Stimulated activated memory B cell treated with anti-CD40 and anti-IgM and Interleukin-4, amounts not matched to agents 10 μg/mL and 1 μg/mL and 100 μg/mL, for 72 hours (primary cell): ENCODE measurements around the gene ANKS1B.

Source experiments
- ATAC-seq: fragments of 150-1000 bp; cut with Tn5 transposase; 2 replicates; pipeline ENCODE4 v1.10.0; 2021
- H3K27ac Mint-ChIP-seq: one replicate; pipeline ENCODE4 v1.8.0; 2022; ENCODE audit warnings: mild to moderate bottlenecking, mixed read lengths
- H3K27me3 Mint-ChIP-seq: one replicate; pipeline ENCODE4 v1.8.0; 2022; ENCODE audit warnings: mixed read lengths
- H3K36me3 Mint-ChIP-seq: one replicate; pipeline ENCODE4 v1.8.0; 2022; ENCODE audit warnings: mixed read lengths
- H3K4me1 Mint-ChIP-seq: one replicate; pipeline ENCODE4 v1.8.0; 2022; ENCODE audit warnings: mixed read lengths
- H3K4me3 Mint-ChIP-seq: one replicate; pipeline ENCODE4 v1.8.0; 2022; ENCODE audit warnings: mild to moderate bottlenecking, moderate library complexity, mixed read lengths
- H3K9me3 Mint-ChIP-seq: one replicate; pipeline ENCODE4 v1.8.0; 2022; ENCODE audit warnings: mixed read lengths

ANKS1B gene

DNA sequence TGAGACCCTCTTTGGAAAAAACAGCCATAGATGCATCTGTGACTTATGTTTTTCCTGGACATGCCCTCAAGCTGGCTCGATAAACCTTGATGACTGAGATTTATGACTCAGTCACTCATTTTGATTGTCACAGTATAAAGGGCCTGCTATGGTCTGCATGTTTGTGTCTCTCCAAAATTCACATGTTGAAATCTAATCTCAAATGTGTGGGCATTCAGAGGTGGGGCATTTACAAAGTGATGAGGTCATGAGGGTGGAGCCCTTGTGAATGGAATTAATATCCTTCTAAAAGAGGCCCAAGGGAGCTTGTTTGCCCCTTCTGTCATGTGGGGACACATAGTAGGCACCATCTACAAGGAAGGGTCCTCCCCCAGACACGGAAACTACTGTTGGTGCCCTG, 966.8 kb downstream of the ANKS1B start:
- H3K36me3 Mint-ChIP-seq = no peaks in the 10 kb centered on the region
- H3K27me3 Mint-ChIP-seq = no peaks in the 10 kb centered on the region
- H3K4me3 Mint-ChIP-seq = no peak overlapping the region
- H3K9me3 Mint-ChIP-seq = peaks cover 4% of the 10 kb centered on the region
- no peak for ATAC-seq
- no peak overlapping the region for H3K27ac Mint-ChIP-seq
- H3K4me1 Mint-ChIP-seq = no peaks in the 10 kb centered on the region

DNA sequence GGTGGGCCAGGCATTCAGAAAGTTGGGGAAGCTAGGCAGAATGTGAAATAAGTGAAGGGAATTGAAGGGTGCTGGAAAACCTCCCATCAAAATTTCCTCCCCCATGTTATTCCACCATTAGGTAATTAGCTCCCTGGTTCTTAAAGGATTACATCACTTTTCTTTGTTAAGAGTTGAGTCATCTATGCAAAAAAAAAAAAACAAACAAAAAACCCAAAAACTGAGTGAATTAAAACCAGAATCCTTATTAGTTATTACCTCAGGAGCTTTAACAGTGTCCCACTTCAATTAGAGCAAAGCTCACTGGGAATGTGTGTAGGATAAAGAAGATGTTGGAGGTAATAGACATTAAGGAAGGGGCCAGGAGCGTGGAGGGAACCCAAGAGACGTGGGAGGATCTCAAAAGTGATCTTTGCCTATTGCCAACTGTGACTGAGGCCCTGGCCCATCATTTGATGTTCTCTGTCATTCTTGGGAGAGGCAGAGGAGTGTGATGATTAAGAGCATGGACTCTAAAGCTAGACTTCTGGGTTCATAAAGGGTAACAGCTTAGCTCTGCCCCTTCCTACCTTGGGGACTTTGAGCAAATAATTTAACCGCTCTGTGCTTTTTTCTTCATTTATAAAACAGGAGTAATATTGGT, 975.0 kb downstream of the ANKS1B start:
- no peak for ATAC-seq
- H3K27me3 Mint-ChIP-seq = no peaks in the 10 kb centered on the region
- H3K27ac Mint-ChIP-seq = no peak overlapping the region
- H3K36me3 Mint-ChIP-seq = no peaks in the 10 kb centered on the region
- no peaks in the 10 kb centered on the region for H3K4me1 Mint-ChIP-seq
- no peak overlapping the region for H3K4me3 Mint-ChIP-seq
- no peaks in the 10 kb centered on the region for H3K9me3 Mint-ChIP-seq

DNA sequence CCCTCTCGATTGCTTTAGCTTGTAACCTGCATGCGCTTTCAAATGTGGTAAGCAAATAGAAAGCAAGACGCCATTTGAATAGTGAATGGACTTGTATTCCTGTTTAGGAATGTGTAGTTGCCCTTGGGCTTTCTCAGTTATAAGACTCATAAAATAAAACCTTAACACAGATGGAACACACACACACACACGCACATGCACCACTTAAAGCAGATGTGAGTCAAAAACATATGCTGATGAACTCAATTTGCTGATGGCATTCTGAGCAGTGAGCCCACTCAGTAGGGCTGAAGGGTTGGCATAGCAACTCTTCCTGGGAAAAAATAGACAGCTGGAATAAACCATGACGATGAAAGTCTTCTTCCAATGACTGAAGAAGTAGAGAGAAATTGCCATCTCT, 979.1 kb downstream of the ANKS1B start:
- H3K4me1 Mint-ChIP-seq = no peaks in the 10 kb centered on the region
- no peak overlapping the region for H3K4me3 Mint-ChIP-seq
- no peaks in the 10 kb centered on the region for H3K27me3 Mint-ChIP-seq
- no peaks in the 10 kb centered on the region for H3K9me3 Mint-ChIP-seq
- H3K36me3 Mint-ChIP-seq = no peaks in the 10 kb centered on the region
- no peak for ATAC-seq
- no peak overlapping the region for H3K27ac Mint-ChIP-seq

DNA sequence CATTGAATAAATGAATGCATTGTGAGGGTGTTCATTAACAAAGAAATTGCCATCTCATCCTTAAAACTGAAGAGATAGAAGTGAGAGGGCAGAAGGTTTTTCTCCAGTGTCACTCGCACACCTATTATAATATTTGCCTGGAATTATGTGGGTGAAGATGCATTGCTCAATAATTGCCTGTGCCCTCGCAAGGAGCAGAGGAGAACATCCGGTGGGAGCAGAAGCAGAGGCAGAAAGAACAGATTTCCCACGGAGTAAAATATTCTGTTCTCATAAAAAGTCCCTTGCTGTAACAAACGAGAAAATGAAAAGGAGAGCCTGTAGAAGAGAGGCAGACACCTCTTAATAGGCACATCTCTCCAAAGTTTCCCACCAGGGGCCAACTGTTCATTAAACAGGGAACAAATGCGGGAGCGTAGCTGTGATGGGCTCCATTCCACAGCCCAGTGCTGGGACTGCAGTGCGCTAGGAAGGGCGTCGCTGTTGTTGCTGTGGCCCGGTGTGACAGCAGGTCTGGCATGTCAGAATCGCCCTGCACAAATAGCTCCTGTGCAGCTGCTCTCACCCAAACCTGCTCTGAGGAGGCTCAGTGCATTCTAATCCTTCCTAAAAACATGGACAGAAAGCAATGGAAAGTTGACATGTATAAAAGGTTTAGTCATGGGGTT, 979.8 kb downstream of the ANKS1B start:
- H3K36me3 Mint-ChIP-seq = no peaks in the 10 kb centered on the region
- H3K9me3 Mint-ChIP-seq = no peaks in the 10 kb centered on the region
- H3K27me3 Mint-ChIP-seq = no peaks in the 10 kb centered on the region
- ATAC-seq = no peak
- no peaks in the 10 kb centered on the region for H3K4me1 Mint-ChIP-seq
- H3K4me3 Mint-ChIP-seq = no peak overlapping the region
- H3K27ac Mint-ChIP-seq = no peak overlapping the region

DNA sequence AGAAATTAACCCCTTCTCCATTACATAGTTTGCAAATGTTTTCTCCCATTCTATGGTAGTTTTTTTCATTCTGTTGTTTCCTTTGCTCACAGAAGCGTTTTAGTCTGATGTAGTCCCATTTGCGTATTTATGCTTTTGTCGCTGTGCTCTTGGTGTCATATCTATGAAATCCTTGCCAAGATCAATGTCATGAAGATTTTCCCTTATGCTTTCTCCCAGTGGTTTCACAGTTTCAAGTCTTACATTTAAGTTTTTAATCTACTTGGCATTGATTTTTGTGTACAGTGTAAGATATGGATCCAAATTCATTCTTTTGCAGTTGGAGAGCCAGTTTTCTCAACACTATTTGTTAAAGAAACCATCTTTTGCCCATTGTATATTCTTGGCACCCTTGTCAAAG, 982.0 kb downstream of the ANKS1B start:
- Mint-ChIP-seq H3K27me3 (no peaks in the 10 kb centered on the region), H3K4me3 (no peak overlapping the region), H3K27ac (no peak overlapping the region), H3K36me3 (no peaks in the 10 kb centered on the region), H3K9me3 (no peaks in the 10 kb centered on the region), H3K4me1 (no peaks in the 10 kb centered on the region)
- ATAC-seq = no peak

DNA sequence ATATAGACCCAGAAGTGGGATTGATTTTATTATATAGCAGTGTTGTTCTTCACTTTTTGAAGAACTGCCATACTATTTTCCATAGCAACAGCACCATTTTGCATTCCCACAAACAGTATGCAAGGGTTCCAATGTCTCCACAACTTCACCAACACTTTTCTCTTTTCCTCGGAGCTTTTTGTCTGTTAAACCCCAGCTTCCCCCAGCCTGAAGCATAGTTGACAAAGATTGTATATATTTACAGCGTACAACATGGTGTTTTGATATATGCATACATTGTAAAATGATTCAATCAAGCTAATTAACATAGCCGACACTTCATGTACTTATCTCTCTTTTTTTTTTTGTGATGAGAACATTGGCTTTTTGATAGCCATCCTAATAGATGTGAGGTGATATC, 982.6 kb downstream of the ANKS1B start:
- H3K27me3 Mint-ChIP-seq = no peaks in the 10 kb centered on the region
- H3K36me3 Mint-ChIP-seq = no peaks in the 10 kb centered on the region
- no peaks in the 10 kb centered on the region for H3K4me1 Mint-ChIP-seq
- no peak overlapping the region for H3K27ac Mint-ChIP-seq
- H3K4me3 Mint-ChIP-seq = no peak overlapping the region
- ATAC-seq = no peak
- H3K9me3 Mint-ChIP-seq = no peaks in the 10 kb centered on the region

DNA sequence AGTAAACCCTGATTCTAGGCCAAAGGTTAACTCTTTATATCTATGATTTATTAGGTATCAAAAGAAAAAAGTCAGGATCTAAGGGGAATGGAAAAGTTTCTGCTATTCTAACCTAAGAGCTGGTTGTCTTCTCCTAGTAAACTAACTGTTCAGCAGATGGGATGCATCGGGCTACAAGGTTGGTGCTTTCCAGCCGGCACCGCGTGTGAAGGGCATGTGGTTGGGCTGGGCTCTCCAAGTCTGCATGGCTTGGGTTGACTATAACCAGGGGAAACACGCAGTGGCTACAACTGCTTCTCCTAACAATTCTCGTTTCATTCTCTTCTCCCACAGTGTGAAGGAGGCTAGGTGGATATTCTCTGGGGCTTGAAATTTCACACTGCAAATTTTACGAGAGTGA, 985.2 kb downstream of the ANKS1B start:
- H3K4me1 Mint-ChIP-seq = no peaks in the 10 kb centered on the region
- no peaks in the 10 kb centered on the region for H3K27me3 Mint-ChIP-seq
- no peak for ATAC-seq
- H3K36me3 Mint-ChIP-seq = no peaks in the 10 kb centered on the region
- no peak overlapping the region for H3K4me3 Mint-ChIP-seq
- no peaks in the 10 kb centered on the region for H3K9me3 Mint-ChIP-seq
- H3K27ac Mint-ChIP-seq = no peak overlapping the region

DNA sequence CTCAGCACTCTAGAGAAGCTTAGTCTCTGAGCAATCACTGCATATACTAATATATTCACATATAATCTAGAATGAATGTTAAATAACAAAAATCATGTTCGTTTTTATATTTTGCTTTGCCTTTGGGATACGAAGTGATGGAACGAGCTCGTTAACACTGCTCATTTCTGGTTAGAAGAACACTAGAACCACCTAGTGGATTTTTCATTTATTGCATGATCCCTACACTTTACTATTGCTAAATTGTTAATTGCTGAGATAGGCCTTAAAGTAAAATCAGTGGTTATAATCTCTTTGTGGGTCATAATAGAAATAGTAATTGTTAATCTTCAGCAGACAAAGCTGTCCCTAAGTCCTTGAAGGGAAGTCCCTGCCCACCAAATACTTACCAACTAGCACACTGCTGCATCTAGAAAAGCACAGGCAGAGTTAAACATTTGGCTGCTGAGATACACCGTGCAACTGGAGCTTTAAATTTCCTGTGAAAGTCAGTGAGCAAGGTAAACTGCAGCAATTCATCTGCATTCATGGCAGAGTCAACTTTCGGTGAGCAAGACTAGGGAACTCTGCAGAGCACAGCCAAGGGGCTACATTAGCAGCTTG, 985.9 kb downstream of the ANKS1B start:
- ATAC-seq = no peak
- H3K4me1 Mint-ChIP-seq = no peaks in the 10 kb centered on the region
- H3K36me3 Mint-ChIP-seq = no peaks in the 10 kb centered on the region
- no peaks in the 10 kb centered on the region for H3K9me3 Mint-ChIP-seq
- H3K27ac Mint-ChIP-seq = no peak overlapping the region
- H3K27me3 Mint-ChIP-seq = no peaks in the 10 kb centered on the region
- H3K4me3 Mint-ChIP-seq = no peak overlapping the region

DNA sequence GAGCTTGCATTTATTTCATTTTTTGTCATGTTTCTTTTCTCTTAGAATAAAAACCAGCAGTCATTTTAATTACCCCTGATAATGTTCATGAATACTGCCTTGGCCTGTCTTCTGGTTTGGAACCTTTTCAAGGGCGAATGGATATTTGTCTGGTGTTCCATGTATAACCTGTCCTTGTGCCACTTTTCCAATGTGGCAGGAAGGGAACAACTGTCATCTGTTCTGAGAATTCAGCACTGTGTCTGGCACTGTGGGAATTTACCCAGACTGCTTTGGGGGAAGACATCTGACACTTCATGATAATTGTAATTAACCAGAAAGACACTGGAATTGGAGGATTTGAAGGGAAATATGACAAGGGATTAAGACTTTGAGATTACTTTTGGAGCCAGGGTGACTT, 986.8 kb downstream of the ANKS1B start:
- Mint-ChIP-seq H3K27me3 (no peaks in the 10 kb centered on the region), H3K9me3 (no peaks in the 10 kb centered on the region), H3K4me3 (no peak overlapping the region), H3K4me1 (no peaks in the 10 kb centered on the region), H3K27ac (no peak overlapping the region), H3K36me3 (no peaks in the 10 kb centered on the region)
- ATAC-seq = no peak

DNA sequence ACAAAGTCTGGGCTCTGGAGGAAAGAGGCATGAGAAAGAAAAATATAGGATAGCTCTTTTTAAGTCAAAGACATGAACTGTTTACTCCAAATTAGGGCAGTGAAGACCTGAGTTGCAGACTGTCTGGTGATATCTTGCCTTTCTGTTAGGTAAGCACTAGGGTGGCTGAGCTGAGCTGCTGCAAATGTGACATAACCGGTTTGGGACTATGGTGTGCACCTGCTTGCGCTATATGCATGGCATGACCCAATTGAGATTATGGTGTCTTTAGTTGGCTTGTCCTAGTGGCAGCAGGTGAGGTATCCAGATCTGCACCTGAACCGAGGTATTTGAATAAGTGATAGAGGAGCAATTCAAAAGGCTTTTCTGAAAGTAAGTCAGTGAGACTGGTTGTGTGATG, 994.1 kb downstream of the ANKS1B start:
- H3K27ac Mint-ChIP-seq = no peak overlapping the region
- no peaks in the 10 kb centered on the region for H3K36me3 Mint-ChIP-seq
- no peaks in the 10 kb centered on the region for H3K4me1 Mint-ChIP-seq
- peaks cover 6% of the 10 kb centered on the region for H3K9me3 Mint-ChIP-seq
- H3K4me3 Mint-ChIP-seq = no peak overlapping the region
- peaks cover 13% of the 10 kb centered on the region for H3K27me3 Mint-ChIP-seq
- no peak for ATAC-seq

DNA sequence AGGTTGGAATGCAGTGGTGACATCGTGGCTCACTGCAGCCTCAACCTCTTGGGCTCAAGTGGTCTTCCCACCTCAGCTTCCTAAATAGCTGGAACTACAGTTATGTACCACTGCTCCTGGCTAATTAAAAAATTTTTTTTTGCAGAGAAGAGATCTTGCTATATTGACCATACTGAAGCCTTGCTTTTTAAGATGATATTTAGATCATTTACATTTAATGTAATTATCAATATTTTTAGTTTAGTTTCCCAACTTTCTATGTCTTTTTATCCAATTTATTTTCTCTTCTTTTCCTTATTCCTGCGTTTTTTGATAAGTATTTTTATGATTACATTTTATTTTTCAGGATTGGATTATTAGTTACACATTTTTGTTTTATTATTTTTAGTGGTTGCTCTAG, 999.6 kb downstream of the ANKS1B start:
- no peaks in the 10 kb centered on the region for H3K4me1 Mint-ChIP-seq
- H3K27ac Mint-ChIP-seq = no peak overlapping the region
- H3K9me3 Mint-ChIP-seq = peaks cover 12% of the 10 kb centered on the region
- no peaks in the 10 kb centered on the region for H3K36me3 Mint-ChIP-seq
- no peak overlapping the region for H3K4me3 Mint-ChIP-seq
- H3K27me3 Mint-ChIP-seq = peaks cover 9% of the 10 kb centered on the region
- ATAC-seq = no peak

DNA sequence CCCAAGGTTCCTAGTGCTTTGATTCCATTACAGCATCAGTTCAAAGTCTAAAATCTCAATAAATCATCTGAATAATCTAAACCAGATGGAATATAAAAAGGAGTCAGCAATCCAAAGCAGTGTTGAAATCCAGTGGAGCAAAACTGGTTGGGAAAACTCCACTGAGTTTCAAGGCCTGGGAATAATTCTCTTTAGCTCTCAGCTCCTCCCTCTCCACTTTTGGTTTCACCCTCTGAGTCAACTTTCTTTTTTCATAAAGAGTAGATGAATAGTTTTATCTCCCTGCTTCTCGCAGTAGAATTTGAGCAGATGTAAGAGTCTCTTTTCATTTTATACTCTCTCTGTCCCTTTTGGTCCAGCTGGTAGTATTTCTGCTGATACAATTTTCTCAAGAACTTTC, 1001.1 kb downstream of the ANKS1B start:
- Mint-ChIP-seq H3K36me3 (no peaks in the 10 kb centered on the region), H3K27me3 (no peaks in the 10 kb centered on the region), H3K27ac (no peak overlapping the region), H3K4me3 (no peak overlapping the region), H3K9me3 (peaks cover 12% of the 10 kb centered on the region), H3K4me1 (no peaks in the 10 kb centered on the region)
- ATAC-seq = no peak

DNA sequence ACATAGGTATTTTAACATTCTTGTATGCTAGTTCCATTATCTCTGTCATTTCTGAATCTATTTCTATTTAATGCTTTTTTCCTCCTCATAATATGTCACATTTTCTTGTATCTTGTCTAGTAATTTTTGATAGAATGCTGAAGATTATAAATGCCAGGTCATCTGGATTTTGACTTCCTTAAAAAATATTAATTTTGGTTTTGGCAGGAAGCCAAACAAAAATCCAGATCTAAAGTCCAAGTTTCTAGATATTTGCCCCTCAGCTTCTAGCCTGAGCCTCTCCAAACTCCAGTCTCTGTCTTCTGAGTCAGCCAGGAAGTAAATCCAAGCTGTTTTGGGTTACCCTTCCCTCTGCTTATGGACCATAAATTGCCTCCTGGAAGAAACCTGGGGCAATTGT, 1004.2 kb downstream of the ANKS1B start:
- no peak overlapping the region for H3K4me3 Mint-ChIP-seq
- H3K36me3 Mint-ChIP-seq = no peaks in the 10 kb centered on the region
- H3K27me3 Mint-ChIP-seq = no peaks in the 10 kb centered on the region
- ATAC-seq = no peak
- H3K4me1 Mint-ChIP-seq = no peaks in the 10 kb centered on the region
- H3K27ac Mint-ChIP-seq = no peak overlapping the region
- peaks cover 4% of the 10 kb centered on the region for H3K9me3 Mint-ChIP-seq

DNA sequence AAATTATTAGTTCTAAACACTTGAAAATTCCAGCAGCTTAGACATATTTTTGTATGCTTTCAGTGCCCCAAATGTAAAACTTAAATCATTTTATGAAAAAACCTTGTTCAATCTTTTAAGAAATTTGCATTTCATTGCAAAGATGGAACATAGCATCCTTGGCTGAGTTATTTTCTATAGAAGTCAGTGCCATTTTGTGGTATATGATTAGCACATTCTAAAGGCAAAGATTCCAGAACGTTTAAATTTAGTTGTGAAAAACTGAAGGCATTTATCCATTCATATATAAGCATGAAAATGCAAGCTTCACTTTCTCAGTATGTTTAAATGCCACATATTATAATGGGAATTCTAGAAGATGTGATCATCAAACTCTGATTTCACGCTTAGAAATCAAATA, 1007.5 kb downstream of the ANKS1B start:
- Mint-ChIP-seq H3K4me3 (no peak overlapping the region), H3K36me3 (no peaks in the 10 kb centered on the region), H3K9me3 (peaks cover 9% of the 10 kb centered on the region), H3K27ac (no peak overlapping the region), H3K4me1 (no peaks in the 10 kb centered on the region), H3K27me3 (no peaks in the 10 kb centered on the region)
- ATAC-seq = no peak

DNA sequence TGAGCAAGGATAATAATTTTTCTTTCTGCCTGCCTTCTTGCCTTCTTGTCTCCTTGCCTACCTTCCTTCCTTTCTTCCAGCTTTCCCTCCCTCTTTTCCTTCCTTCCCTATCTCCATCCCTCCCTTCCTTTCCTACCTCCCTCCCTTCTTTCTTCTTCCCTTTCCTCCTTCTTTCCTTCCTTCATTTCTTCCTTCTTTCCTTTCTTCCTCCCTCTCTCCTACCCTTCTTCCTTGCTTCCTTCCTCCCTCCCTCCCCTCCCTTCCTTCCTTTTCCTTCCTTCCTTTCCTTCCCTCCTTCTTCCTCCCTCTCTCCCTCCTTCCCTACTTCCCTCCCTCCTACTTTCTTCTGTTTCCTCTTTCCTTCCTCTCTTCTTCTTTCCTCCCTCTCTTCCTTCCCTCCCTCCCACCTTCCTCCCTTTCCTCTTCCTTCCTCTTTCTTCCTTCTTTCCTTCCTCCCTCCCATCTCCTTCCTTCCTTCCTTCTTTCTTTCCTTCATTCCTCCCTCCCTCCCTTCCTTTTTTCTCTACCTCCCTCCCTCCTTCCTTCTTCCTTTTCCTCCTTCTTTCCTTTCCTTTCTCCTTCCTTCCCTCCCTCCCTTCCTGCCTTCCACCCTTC, 1009.9 kb downstream of the ANKS1B start:
- no peak for ATAC-seq
- H3K4me3 Mint-ChIP-seq = no peak overlapping the region
- no peaks in the 10 kb centered on the region for H3K36me3 Mint-ChIP-seq
- H3K9me3 Mint-ChIP-seq = peaks cover 9% of the 10 kb centered on the region
- H3K27me3 Mint-ChIP-seq = no peaks in the 10 kb centered on the region
- no peaks in the 10 kb centered on the region for H3K4me1 Mint-ChIP-seq
- no peak overlapping the region for H3K27ac Mint-ChIP-seq

DNA sequence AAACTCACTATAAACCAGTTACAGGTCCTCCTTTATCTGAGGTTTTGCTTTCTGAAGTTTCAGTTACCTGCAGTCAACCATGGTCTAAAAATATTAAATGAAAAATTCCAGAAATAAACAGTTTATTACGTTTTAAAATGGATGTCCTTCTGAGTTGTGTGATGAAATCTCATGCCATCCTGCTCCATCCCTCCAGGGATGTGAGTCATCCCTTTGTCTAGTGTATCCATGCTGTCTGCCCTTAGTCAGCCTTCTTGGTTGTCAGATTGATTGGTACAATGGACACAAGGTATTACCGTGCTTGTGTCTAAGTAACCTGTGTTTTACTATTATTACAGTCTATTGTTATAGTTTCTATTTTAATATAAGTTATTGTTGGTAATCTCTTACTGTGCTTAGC, 1011.3 kb downstream of the ANKS1B start:
- ATAC-seq = no peak
- H3K27ac Mint-ChIP-seq = no peak overlapping the region
- H3K4me3 Mint-ChIP-seq = no peak overlapping the region
- H3K4me1 Mint-ChIP-seq = no peaks in the 10 kb centered on the region
- no peaks in the 10 kb centered on the region for H3K27me3 Mint-ChIP-seq
- H3K36me3 Mint-ChIP-seq = no peaks in the 10 kb centered on the region
- H3K9me3 Mint-ChIP-seq = peaks cover 9% of the 10 kb centered on the region
